ENCODE measurements around the gene LCE2C.

GRCh38 chr1:152657677-152658076, 17.4 kb upstream of the LCE2C start:
- TF ChIP-seq POLR2A (IDR thresholded peaks at IDR 0.05) (no peak), EP300 (IDR thresholded peaks at IDR 0.05) (no peak)

All from ovary (tissue), 1 donor.